ENCODE data around the gene RNU6-8. TPM values are rescaled to one million over a fixed set of nuclear protein-coding genes. Genes with fewer than 3 reads are reported as not detected.
A peak's percentile ranks its signal among the peaks of the same experiment; 100 is the strongest.

The RNU6-8 gene
- total RNA-seq (not detected in 2 replicates), polyA plus RNA-seq (not detected in 2 replicates), polyA minus RNA-seq (not detected in 2 replicates)
- not detected for total RNA-seq (2013)

DNA sequence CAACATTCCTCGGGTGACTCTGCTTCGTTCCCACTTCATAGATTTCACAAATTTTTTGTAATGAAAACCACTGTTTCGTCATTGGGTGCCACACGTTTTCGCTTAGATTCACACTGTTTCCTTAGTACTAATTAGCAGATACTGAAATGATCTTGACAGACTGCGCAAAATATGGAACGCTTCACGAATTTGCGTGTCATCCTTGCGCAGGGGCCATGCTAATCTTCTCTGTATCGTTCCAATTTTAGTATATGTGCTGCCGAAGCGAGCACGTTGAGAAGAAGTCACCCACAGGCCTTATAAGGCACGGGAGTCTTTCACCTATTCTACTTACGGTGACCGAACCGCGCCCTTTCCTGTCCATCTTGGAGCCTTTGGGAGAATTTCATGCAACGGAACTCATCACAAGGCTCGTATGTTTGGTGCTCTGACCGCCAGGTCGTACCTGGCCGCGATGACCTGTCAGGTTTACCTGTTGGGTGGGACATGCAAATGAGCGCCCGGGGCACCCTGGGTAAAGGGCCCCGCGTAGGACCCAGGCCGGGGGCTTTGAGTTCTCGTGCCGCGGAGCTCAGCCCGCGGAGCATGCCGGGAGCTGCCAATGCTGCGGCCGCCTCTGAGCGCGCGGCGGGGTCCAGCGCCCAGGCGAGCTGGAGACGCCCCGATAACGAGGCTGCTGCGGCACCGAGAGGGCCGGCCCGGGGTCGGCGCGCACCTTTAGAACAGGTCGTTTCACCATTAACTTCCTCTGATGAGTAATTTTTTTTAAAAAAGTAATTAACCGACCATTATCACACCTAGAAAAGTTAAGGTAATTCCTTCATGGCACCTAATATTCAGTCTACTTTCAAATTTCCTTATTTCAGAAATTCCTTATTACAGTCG is at the start of gene RNU6-8:
Gene RNU6-8 (minus strand): TSS at position 272 of the 885 bp plus-strand sequence.
- H3K4me1 ChIP-seq (ENCODE audit: control insufficient read depth in 2 of 2, insufficient read depth in 2 of 2, low read length in 2 of 2) = peaks cover 13 to 27% of the 10 kb centered on the region in 2 donors

More for the DNA sequence above, at the start of gene RNU6-8:
- Histone ChIP-seq H2AFZ (ENCODE audit: insufficient read depth, low read depth, low read length, poor library complexity, severe bottlenecking) (peak within 1 kb of the TSS; percentile 86), H3K4me3 (ENCODE audit: control extremely low read depth in 1 of 5, extremely low read depth in 1 of 5, insufficient read depth in 1 of 5, low read depth in 2 of 5, low read length in 4 of 5) (peak within 1 kb of the TSS; percentile 67 to 88 (median 87)), H3K36me3 (replicated peaks in 1 of 2; ENCODE audit: control extremely low read depth in 1 of 2, control insufficient read depth in 1 of 2, extremely low read depth in 1 of 2, insufficient read depth in 2 of 2, low read length in 1 of 2) (no peaks in the 10 kb centered on the region), H3K9ac (ENCODE audit: low read length) (peak within 1 kb of the TSS; percentile 93), H3K27me3 (replicated peaks in 1 of 4; ENCODE audit: control extremely low read depth in 1 of 4, control insufficient read depth in 3 of 4, insufficient read depth in 4 of 4, low read length in 3 of 4) (no peaks in the 10 kb centered on the region), H3K27ac (ENCODE audit: low read length in 2 of 2) (peak within 1 kb of the TSS; percentile 99), H3K9me3 (ENCODE audit: control extremely low read depth in 1 of 3, control insufficient read depth in 2 of 3, insufficient read depth in 1 of 3, low read length in 2 of 3) (peaks cover 0 to 1% (median 0%) of the 10 kb centered on the region in 3 donors), H3K79me2 (ENCODE audit: control insufficient read depth, insufficient read depth, low read length) (no peaks in the 10 kb centered on the region), H4K20me1 (ENCODE audit: control insufficient read depth, insufficient read depth, low read length, poor library complexity, severe bottlenecking) (no peaks in the 10 kb centered on the region), H3K4me2 (replicated peaks; ENCODE audit: low read depth, low read length, poor library complexity, severe bottlenecking) (peak within 1 kb of the TSS; percentile 77)
- H3K4me1 Mint-ChIP-seq = peaks cover 48% of the 10 kb centered on the region
- under 1% methylated on average over 50 of the region's 57 CpGs for WGBS (ENCODE audit: insufficient coverage)
- POLR2A ChIA-PET = interaction anchor here (1.0 to 2.4 kb wide), 2 partner anchors 126 to 783 kb away, joined by 3 to 33 read pairs; partner anchors contain the start of genes ARHGAP5 and HEATR5A
- peak within 1 kb of the TSS; percentile 92 for H3K4me3 Mint-ChIP-seq
- CTCF ChIA-PET = interaction anchor here (1.0 to 2.5 kb wide), 8 partner anchors 12 to 996 kb away, joined by 3 to 13 read pairs (median 4); partner anchors contain the start of genes ARHGAP5 and HECTD1
- no peaks in the 10 kb centered on the region for H3K9me3 Mint-ChIP-seq (ENCODE audit: insufficient read depth)
- intact Hi-C loops (cut with micrococcal nuclease) = loop anchor here (1.0 to 10.0 kb wide), 8 partner anchors 48 to 1644 kb away; partner anchors contain the start of genes AP4S1, G2E3, HEATR5A and HECTD1
- no peaks in the 10 kb centered on the region for H3K27me3 Mint-ChIP-seq
- TF ChIP-seq, protein P1, sequence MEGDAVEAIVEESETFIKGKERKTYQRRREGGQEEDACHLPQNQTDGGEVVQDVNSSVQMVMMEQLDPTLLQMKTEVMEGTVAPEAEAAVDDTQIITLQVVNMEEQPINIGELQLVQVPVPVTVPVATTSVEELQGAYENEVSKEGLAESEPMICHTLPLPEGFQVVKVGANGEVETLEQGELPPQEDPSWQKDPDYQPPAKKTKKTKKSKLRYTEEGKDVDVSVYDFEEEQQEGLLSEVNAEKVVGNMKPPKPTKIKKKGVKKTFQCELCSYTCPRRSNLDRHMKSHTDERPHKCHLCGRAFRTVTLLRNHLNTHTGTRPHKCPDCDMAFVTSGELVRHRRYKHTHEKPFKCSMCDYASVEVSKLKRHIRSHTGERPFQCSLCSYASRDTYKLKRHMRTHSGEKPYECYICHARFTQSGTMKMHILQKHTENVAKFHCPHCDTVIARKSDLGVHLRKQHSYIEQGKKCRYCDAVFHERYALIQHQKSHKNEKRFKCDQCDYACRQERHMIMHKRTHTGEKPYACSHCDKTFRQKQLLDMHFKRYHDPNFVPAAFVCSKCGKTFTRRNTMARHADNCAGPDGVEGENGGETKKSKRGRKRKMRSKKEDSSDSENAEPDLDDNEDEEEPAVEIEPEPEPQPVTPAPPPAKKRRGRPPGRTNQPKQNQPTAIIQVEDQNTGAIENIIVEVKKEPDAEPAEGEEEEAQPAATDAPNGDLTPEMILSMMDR (IDR thresholded peaks at IDR 0.05) = no peak
- no peak for TF ChIP-seq EZH2 (IDR thresholded peaks at IDR 0.05; ENCODE audit: borderline replicate concordance, insufficient read depth, low read depth, low read length, poor library complexity, severe bottlenecking)
- peak within 1 kb of the TSS; percentile 99 for H3K27ac Mint-ChIP-seq
- DNase-seq (peak; percentile 94), ATAC-seq (ENCODE audit: low read depth) (peak; percentile 77)
